GOT3 (cell line): ENCODE results near the gene GRID1.

ENCODE experiments used
- DNase-seq: peaks from one replicate; lab custom pipeline; 2025; ENCODE audit warnings: mixed read lengths; lab: John Stamatoyannopoulos, UW

GRID1 gene

GRCh38 chr10:85925201-85925750 is 441.3 kb downstream of the GRID1 start:
- no peak for DNase-seq

- no peak for DNase-seq
Measured at GRCh38 chr10:85924382-85925102, 442.1 kb downstream of the GRID1 start.

- DNase-seq = no peak
Measured at GRCh38 chr10:85922356-85923129, 444.1 kb downstream of the GRID1 start.

- no peak for DNase-seq
Measured at GRCh38 chr10:85921789-85922188, 444.8 kb downstream of the GRID1 start.

GRCh38 chr10:85920311-85920710 is 446.3 kb downstream of the GRID1 start:
- no peak for DNase-seq

GRCh38 chr10:85919491-85920021 is 447.0 kb downstream of the GRID1 start:
- DNase-seq = no peak

- no peak for DNase-seq
Measured at GRCh38 chr10:85918371-85918770, 448.2 kb downstream of the GRID1 start.

GRCh38 chr10:85917601-85918000 is 449.0 kb downstream of the GRID1 start:
- no peak for DNase-seq

- no peak for DNase-seq
Measured at GRCh38 chr10:85916994-85917573, 449.5 kb downstream of the GRID1 start.

GRCh38 chr10:85916286-85916685 is 450.3 kb downstream of the GRID1 start:
- DNase-seq = no peak

- no peak for DNase-seq
Measured at GRCh38 chr10:85915245-85915846, 451.2 kb downstream of the GRID1 start.

- DNase-seq = no peak
Measured at GRCh38 chr10:85914720-85915119, 451.9 kb downstream of the GRID1 start.

GRCh38 chr10:85908462-85908861 is 458.1 kb downstream of the GRID1 start:
- DNase-seq = no peak

GRCh38 chr10:85902051-85902450 is 464.5 kb downstream of the GRID1 start:
- DNase-seq = no peak

GRCh38 chr10:85901599-85901998 is 465.0 kb downstream of the GRID1 start:
- DNase-seq = no peak

GRCh38 chr10:85900487-85900886 is 466.1 kb downstream of the GRID1 start:
- DNase-seq = no peak

GRCh38 chr10:85900061-85900460 is 466.5 kb downstream of the GRID1 start:
- no peak for DNase-seq

GRCh38 chr10:85891472-85891871 is 475.1 kb downstream of the GRID1 start:
- no peak for DNase-seq

- DNase-seq = no peak
Measured at GRCh38 chr10:85888559-85888958, 478.0 kb downstream of the GRID1 start.

GRCh38 chr10:85888004-85888403 is 478.6 kb downstream of the GRID1 start:
- no peak for DNase-seq

- DNase-seq = no peak
Measured at GRCh38 chr10:85874208-85874607, 492.4 kb downstream of the GRID1 start.

GRCh38 chr10:85873063-85873462 is 493.5 kb downstream of the GRID1 start:
- DNase-seq = no peak
